ENCODE measurements around the gene LAMTOR2.

GRCh38 chr1:156075162-156075561 lies 20.6 kb downstream of the LAMTOR2 start:
- TF ChIP-seq CTCF (IDR thresholded peaks at IDR 0.05) (no peak), POLR2AphosphoS5 (IDR thresholded peaks at IDR 0.05; ENCODE audit: insufficient read depth in 1 of 2, low read depth in 1 of 2) (no peak), POLR2A (IDR thresholded peaks at IDR 0.05) (no peak)
